Immature natural killer cell (primary cell): Measurements from ENCODE around the gene AP1G1. TPM values are rescaled to one million over a fixed set of nuclear protein-coding genes. Genes with fewer than 3 reads are reported as not detected.
"Not testable (repeated sequence)": the region's sequence is repeated elsewhere in the genome, so short reads cannot be mapped to it uniquely, and the experiment has no call there.

Source experiments
- DNase-seq, 3 donors: peaks; one replicate each; pipeline ENCODE4 v3.0.0; 2022; ENCODE audit warnings: mixed read lengths in 1 of 3
- H3K27ac Mint-ChIP-seq, 6 donors: one replicate each; pipeline ENCODE4 v1.8.0; 2020; ENCODE audit warnings: mixed read lengths in 6 of 6, mild to moderate bottlenecking in 5 of 6, inconsistent platforms in 4 of 6, moderate library complexity in 3 of 6
- H3K27me3 Mint-ChIP-seq, 3 donors: one replicate each; pipeline ENCODE4 v1.8.0; 2020 to 2021; ENCODE audit warnings: low read depth in 3 of 3, mild to moderate bottlenecking in 3 of 3, mixed read lengths in 3 of 3, moderate library complexity in 3 of 3, inconsistent platforms in 1 of 3
- H3K36me3 Mint-ChIP-seq, 3 donors: one replicate each; pipeline ENCODE4 v1.8.0; 2020; ENCODE audit warnings: mixed read lengths in 3 of 3, inconsistent platforms in 2 of 3, mild to moderate bottlenecking in 2 of 3
- H3K4me1 Mint-ChIP-seq, 2 donors: one replicate each; pipeline ENCODE4 v1.8.0; 2020; ENCODE audit warnings: inconsistent platforms in 2 of 2, mild to moderate bottlenecking in 2 of 2, mixed read lengths in 2 of 2, moderate library complexity in 1 of 2
- H3K4me3 Mint-ChIP-seq, 5 donors: one replicate each; pipeline ENCODE4 v1.8.0; 2020; ENCODE audit warnings: mild to moderate bottlenecking in 5 of 5, mixed read lengths in 5 of 5, inconsistent platforms in 3 of 5, moderate library complexity in 3 of 5
- H3K9me3 Mint-ChIP-seq, 6 donors: one replicate each; pipeline ENCODE4 v1.8.0; 2020; ENCODE audit warnings: mild to moderate bottlenecking in 6 of 6, mixed read lengths in 6 of 6, inconsistent platforms in 4 of 6, moderate library complexity in 3 of 6
- polyA plus RNA-seq, 3 donors: library from polyadenylated mRNA; unstranded; fragments of 300-500 nt; fragmentation: Illumina TruSeq; gene quantifications; one replicate each; pipeline ENCODE4 v1.2.3, GENCODE V29; 2021

The AP1G1 gene
- polyA plus RNA-seq, 3 donors from 2014 or later: 5.2 to 24.4 (median 5.2) TPM

DNA sequence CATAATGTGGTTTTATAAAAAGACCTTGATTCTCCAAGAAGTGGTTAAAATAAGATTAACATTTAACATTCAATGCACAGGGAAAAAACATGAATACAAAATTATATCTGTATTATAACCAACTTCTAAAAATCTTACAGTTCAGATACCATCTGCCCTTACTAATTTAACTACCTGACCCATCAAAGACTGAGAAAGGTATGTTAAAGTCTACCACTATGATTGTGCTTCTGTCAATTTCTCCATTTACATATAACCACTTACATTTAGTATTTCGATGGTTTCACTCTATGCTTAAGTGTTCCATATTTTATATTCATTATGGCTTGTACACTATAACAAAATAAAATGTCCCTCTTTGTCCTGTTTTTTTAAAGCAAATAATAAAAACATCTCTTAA lies 14.6 kb downstream of the AP1G1 start:
- H3K4me1 Mint-ChIP-seq: peaks cover 63 to 80% of the 10 kb centered on the region in 2 donors
- no peak overlapping the region for H3K4me3 Mint-ChIP-seq
- peaks cover 0 to 10% (median 4%) of the 10 kb centered on the region in 3 donors for H3K36me3 Mint-ChIP-seq
- no peaks in the 10 kb centered on the region for H3K9me3 Mint-ChIP-seq
- DNase-seq: no peak
- peaks cover 0 to 4% (median 0%) of the 10 kb centered on the region in 3 donors for H3K27me3 Mint-ChIP-seq
- H3K27ac Mint-ChIP-seq: no peak overlapping the region

DNA sequence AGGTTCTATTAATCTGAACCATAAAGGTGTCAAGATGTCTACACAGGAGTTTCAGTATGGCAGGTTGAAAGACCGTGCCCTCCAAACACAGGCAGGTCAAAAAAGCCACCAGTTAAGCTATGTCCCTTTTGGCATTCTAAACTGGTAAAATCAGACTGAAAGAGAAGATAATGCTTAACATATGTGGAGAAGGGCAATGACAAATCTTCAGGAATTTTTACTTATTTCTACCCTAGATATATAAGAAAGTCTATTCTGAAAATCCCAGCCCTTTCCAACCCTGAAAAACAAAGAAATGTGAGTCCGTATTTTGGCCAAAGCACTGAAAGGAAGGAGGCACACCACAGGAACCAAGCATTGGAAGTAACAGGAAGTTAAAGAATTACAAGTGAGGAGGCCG lies 16.5 kb downstream of the AP1G1 start:
- peak overlapping the region in 2 of 5 donors; percentile 2 to 4 for H3K4me3 Mint-ChIP-seq
- peaks cover 62 to 95% of the 10 kb centered on the region in 2 donors for H3K4me1 Mint-ChIP-seq
- no peaks in the 10 kb centered on the region for H3K9me3 Mint-ChIP-seq
- DNase-seq: no peak
- H3K27ac Mint-ChIP-seq: peak overlapping the region in 4 of 6 donors; percentile 6 to 73 (median 58)
- H3K36me3 Mint-ChIP-seq: peaks cover 3 to 20% (median 10%) of the 10 kb centered on the region in 3 donors
- H3K27me3 Mint-ChIP-seq: peaks cover 0 to 1% (median 0%) of the 10 kb centered on the region in 3 donors

DNA sequence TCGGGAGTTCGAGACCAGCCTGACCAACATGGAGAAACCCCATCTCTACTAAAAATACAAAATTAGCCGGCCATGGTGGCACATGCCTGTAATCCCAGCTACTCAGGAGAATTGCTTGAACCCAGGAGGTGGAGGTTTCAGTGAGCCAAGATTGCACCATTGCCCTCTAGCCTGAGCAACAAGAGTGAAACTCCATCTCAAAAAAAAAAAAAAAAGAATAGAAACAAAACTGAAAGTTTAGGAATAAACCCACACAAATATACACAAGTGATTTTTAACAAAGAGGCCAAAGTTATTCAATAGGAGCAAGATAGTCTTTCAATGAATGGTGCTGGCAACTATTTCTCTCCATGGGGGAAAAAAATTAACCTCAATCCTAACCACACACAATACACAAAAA lies 18.3 kb downstream of the AP1G1 start:
- Mint-ChIP-seq H3K36me3 (peaks cover 3 to 20% (median 10%) of the 10 kb centered on the region in 3 donors), H3K4me1 (peaks cover 47 to 77% of the 10 kb centered on the region in 2 donors), H3K4me3 (peak overlapping the region in 4 of 5 donors; percentile 23 to 66 (median 32)), H3K27ac (peak overlapping the region; percentile 18 to 79 (median 58))
- not testable (repeated sequence) for DNase-seq, H3K27me3 Mint-ChIP-seq, H3K9me3 Mint-ChIP-seq

DNA sequence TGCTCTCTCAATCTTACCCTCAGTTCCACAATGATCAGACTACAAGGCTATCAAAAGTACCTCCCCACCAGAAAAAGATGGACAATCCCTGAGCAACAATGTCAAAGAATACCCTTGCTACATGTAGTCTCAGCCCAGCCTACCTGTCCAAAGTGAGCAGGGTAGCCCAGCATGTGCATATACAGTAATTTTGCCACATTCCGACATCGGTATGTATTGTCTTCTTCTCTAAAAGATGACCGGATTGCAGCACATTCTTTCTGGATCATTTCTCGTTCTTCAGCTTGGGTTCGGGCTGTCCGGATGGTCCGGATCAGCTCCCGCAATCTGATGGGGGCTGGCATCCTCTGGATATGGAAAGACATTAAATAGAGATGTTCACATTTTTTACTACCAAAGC lies 19.5 kb downstream of the AP1G1 start:
- peak overlapping the region in 3 of 6 donors; percentile 6 to 24 (median 17) for H3K27ac Mint-ChIP-seq
- H3K36me3 Mint-ChIP-seq: peaks cover 3 to 20% (median 10%) of the 10 kb centered on the region in 3 donors
- no peak for DNase-seq
- peaks cover 0 to 1% (median 0%) of the 10 kb centered on the region in 3 donors for H3K27me3 Mint-ChIP-seq
- H3K4me3 Mint-ChIP-seq: no peak overlapping the region
- H3K4me1 Mint-ChIP-seq: peaks cover 42 to 69% of the 10 kb centered on the region in 2 donors
- no peaks in the 10 kb centered on the region for H3K9me3 Mint-ChIP-seq

DNA sequence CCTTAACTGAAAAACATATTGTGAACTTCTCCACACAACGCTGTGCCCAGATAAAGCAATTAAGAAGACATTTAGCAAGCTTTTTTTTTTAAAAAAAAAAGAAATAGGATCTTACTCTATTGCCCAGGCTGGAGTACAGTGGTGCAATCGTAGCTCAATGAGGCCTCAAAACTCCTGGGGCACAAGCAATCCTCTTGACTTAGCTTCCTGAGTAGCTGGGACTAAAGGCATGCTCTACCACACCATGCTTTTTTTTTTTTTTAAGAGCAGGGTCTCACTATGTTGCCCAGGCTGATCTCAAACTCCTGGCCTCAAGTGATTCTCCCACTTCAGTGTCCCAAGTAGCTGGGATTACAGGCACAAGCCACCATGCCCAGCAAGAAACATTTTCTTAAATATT lies 20.1 kb downstream of the AP1G1 start:
- peaks cover 0 to 1% (median 0%) of the 10 kb centered on the region in 3 donors for H3K27me3 Mint-ChIP-seq
- H3K4me3 Mint-ChIP-seq: no peak overlapping the region
- H3K9me3 Mint-ChIP-seq: no peaks in the 10 kb centered on the region
- H3K4me1 Mint-ChIP-seq: peaks cover 39 to 69% of the 10 kb centered on the region in 2 donors
- H3K27ac Mint-ChIP-seq: peak overlapping the region in 2 of 6 donors; percentile 11 to 26
- peaks cover 3 to 20% (median 10%) of the 10 kb centered on the region in 3 donors for H3K36me3 Mint-ChIP-seq
- no peak for DNase-seq

DNA sequence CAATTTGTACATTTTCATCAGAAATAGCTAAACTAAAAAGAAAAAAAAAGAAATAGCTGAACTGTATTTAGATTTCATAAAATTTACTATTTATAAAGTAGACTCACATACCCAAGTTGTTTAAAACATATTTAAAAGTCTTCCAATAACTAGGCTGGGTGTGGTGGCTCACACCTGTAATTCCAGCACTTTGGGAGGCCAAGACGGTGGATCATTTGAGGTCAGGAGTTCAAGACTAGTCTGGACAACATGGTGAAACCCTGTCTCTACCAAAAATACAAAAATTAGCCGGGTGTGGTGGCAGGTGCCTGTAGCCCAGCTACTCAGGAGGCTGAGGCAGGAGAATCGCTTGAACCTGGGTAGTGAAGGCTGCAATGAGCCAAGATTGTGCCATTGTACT lies 23.5 kb downstream of the AP1G1 start:
- peaks cover 3 to 14% (median 10%) of the 10 kb centered on the region in 3 donors for H3K36me3 Mint-ChIP-seq
- DNase-seq, H3K27ac Mint-ChIP-seq, H3K9me3 Mint-ChIP-seq, H3K4me3 Mint-ChIP-seq, H3K27me3 Mint-ChIP-seq: not testable (repeated sequence)
- peaks cover 20 to 62% of the 10 kb centered on the region in 2 donors for H3K4me1 Mint-ChIP-seq

DNA sequence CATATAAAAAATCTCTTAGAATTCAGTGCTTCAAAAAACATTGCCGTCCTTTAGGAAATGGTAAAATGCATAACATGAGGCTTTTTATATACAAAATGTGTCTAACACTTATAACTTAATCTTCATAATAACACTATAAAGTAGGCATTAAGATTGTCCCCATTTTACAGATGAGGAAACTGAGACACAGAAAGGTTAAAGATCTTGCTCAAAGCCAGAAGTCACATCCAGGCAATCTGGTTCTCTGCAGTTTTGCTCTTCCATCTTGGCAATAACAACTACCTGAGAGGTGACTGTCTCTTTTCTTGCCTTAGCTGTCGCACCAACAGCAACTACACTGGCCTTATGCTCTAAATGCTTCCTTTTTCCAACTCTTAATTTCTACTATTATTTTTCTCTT lies 24.5 kb downstream of the AP1G1 start:
- H3K27ac Mint-ChIP-seq: peak overlapping the region in 1 of 6 donors; percentile 29
- no peak overlapping the region for H3K4me3 Mint-ChIP-seq
- H3K9me3 Mint-ChIP-seq: no peaks in the 10 kb centered on the region
- H3K27me3 Mint-ChIP-seq: no peaks in the 10 kb centered on the region
- H3K36me3 Mint-ChIP-seq: peaks cover 3 to 10% (median 7%) of the 10 kb centered on the region in 3 donors
- H3K4me1 Mint-ChIP-seq: peaks cover 18 to 59% of the 10 kb centered on the region in 2 donors
- no peak for DNase-seq

DNA sequence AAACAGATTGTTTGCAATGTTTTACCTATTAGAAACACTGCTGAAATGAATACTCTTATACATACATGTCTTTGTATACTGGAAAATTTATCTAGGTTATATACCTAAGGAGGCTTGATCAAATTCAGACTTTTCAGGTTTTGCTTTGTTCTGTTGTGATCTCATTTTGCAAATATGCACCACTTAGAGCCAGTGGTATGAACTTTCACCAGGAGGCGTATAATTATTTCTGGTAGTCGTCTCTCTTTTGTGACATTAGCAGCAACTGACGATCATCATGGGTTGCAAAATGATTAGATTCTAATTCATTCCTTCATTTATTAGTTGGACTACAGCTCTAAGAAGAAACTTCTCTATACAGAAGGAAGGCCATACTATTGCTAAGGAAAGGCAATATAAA lies 26.9 kb downstream of the AP1G1 start:
- no peaks in the 10 kb centered on the region for H3K9me3 Mint-ChIP-seq
- peaks cover 0 to 3% (median 0%) of the 10 kb centered on the region in 3 donors for H3K36me3 Mint-ChIP-seq
- no peak overlapping the region for H3K4me3 Mint-ChIP-seq
- H3K27me3 Mint-ChIP-seq: peaks cover 0 to 2% (median 0%) of the 10 kb centered on the region in 3 donors
- H3K27ac Mint-ChIP-seq: peak overlapping the region in 1 of 6 donors; percentile 62
- peaks cover 25 to 57% of the 10 kb centered on the region in 2 donors for H3K4me1 Mint-ChIP-seq
- DNase-seq: no peak

DNA sequence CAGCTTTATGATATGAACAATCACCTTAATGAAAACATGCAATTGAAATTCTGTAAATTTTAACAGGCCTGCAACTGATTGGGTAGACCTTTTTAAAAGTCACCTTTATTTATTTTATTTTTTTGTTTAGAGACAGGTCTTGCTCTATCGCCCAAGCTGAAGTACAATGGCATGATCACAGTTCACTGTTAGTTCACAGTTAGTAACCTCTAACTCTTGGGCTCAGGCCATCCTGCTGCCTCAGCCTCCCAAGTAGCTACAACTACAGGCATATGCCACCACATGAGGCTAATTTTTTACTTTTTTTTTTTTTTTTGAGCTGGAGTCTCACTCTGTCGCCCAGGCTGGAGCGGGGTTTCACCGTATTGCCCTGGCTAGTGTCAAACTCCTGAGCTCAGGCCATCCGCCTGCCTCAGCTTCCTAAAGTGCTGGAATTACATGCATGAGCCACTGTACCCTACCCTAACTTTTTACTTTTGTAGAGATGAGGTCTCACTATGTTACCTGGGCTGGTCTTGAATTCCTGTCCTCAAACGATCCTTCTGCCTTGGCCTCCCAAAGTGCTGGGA lies 28.0 kb downstream of the AP1G1 start:
- Mint-ChIP-seq H3K27me3 (peaks cover 0 to 2% (median 0%) of the 10 kb centered on the region in 3 donors), H3K4me1 (peaks cover 32 to 68% of the 10 kb centered on the region in 2 donors), H3K4me3 (no peak overlapping the region), H3K9me3 (no peaks in the 10 kb centered on the region), H3K36me3 (peaks cover 0 to 3% (median 0%) of the 10 kb centered on the region in 3 donors), H3K27ac (peak overlapping the region in 1 of 6 donors; percentile 37)
- DNase-seq: no peak

DNA sequence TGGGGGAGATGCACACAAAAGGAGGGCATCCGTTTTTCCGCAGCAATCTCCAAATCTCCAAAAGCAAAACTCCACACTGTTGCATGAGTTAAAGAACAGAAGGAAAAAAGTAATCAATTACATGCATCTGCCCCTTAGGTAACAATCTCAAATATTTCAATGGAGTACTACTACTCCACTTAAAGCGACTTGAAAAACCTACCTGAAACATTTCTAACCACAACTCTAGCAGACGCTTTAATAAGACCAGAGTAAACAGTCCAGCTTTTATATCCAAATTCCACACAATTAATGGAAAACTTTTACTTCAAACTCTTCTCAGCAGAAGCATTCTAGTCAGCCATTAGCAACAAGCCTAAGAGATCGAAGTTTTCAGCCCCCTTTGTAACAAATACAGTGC lies 29.9 kb downstream of the AP1G1 start:
- Mint-ChIP-seq H3K27me3 (peaks cover 0 to 2% (median 0%) of the 10 kb centered on the region in 3 donors), H3K4me3 (no peak overlapping the region), H3K9me3 (no peaks in the 10 kb centered on the region), H3K27ac (peak overlapping the region in 1 of 6 donors; percentile 38), H3K36me3 (peaks cover 0 to 3% (median 0%) of the 10 kb centered on the region in 3 donors), H3K4me1 (peaks cover 34 to 62% of the 10 kb centered on the region in 2 donors)
- DNase-seq: no peak

DNA sequence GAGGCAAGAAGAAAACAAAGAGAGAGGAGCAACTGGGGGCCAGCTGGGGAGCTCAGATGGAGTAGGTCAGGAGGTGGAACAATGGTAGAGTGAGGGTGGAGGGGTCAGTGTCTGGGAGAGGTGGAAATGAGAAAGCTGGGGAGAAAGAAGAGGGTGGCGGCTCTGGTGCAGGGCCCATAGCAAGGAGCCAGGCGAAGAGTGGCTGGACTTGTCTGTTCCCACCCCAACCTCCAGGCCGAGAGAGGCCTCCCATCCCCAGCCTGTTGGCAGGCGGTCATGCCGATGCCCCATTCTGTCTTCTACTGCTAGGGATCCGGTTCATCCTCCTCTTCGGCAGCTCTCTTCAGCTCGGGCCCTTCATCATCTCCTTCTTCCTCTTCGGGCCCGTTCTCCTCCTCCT lies 31.3 kb downstream of the AP1G1 start:
- Mint-ChIP-seq H3K4me3 (no peak overlapping the region), H3K9me3 (no peaks in the 10 kb centered on the region), H3K27me3 (peaks cover 0 to 2% (median 0%) of the 10 kb centered on the region in 3 donors), H3K4me1 (peaks cover 34 to 50% of the 10 kb centered on the region in 2 donors), H3K36me3 (peaks cover 0 to 3% (median 0%) of the 10 kb centered on the region in 3 donors), H3K27ac (no peak overlapping the region)
- no peak for DNase-seq

DNA sequence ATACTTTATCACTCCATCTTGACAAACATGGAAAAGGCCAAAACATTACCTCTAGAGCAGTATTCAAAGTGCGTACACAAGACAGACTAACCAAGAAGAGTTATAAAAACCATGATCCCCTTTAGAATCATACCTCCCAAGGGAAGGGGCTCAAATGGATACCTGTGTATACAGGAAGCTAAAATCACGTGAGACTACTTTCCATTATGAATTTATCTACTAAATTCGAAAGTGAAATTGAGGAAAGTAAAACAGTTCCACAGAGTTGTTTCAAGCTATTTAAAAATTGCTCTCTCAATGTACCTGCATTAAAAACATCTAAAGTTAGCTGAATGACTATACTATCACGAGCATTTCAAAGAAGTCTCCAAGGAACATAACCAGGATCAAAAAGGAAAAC lies 32.7 kb downstream of the AP1G1 start:
- Mint-ChIP-seq H3K27me3 (peaks cover 0 to 2% (median 0%) of the 10 kb centered on the region in 3 donors), H3K4me1 (peaks cover 28 to 42% of the 10 kb centered on the region in 2 donors), H3K4me3 (no peak overlapping the region), H3K9me3 (no peaks in the 10 kb centered on the region), H3K36me3 (peaks cover 0 to 11% (median 0%) of the 10 kb centered on the region in 3 donors), H3K27ac (peak overlapping the region; percentile 14 to 70 (median 52))
- DNase-seq: no peak

DNA sequence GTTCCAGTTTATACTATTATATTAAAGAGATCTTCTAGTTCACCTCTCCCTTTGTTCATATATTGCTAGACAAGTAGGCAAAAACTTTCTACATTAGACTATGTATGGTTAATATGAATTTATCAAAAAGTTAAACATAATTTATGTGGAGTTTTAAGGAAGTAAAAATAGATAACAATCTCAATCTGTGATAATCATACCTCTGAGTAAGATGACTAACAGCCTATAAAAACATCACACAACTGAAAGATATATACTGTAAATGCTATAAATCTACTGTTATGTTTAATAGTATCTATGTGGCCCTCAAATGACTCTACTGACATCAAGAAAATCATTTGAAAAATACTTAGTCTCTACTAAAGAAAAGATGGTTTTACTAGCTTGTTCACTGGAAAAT lies 37.1 kb downstream of the AP1G1 start:
- no peaks in the 10 kb centered on the region for H3K9me3 Mint-ChIP-seq
- H3K27ac Mint-ChIP-seq: peak overlapping the region in 1 of 6 donors; percentile 34
- no peak overlapping the region for H3K4me3 Mint-ChIP-seq
- DNase-seq: no peak
- no peaks in the 10 kb centered on the region for H3K27me3 Mint-ChIP-seq
- peaks cover 4 to 30% (median 9%) of the 10 kb centered on the region in 3 donors for H3K36me3 Mint-ChIP-seq
- H3K4me1 Mint-ChIP-seq: peaks cover 10 to 27% of the 10 kb centered on the region in 2 donors

DNA sequence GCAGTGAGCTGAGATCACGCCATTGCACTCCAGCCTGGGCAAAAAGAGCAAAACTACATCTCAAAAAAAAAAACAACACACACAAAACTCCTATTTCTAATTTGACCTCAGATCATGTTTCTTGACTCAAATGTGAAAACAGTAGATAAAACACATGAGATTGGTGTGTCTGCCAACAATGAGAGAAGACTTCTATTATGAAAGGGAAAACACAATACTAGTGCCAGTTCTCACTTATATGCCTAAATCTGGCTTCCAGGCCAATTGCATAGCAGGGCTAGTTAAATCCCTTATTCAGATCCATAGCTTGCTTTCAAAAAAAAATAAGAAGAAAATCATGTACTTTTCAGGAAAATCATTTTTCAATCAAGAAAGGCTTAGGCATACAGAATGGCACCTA lies 39.4 kb downstream of the AP1G1 start:
- peak overlapping the region in 2 of 6 donors; percentile 16 to 47 for H3K27ac Mint-ChIP-seq
- no peaks in the 10 kb centered on the region for H3K27me3 Mint-ChIP-seq
- DNase-seq: no peak
- peaks cover 4 to 31% (median 9%) of the 10 kb centered on the region in 3 donors for H3K36me3 Mint-ChIP-seq
- peaks cover 0 to 23% of the 10 kb centered on the region in 2 donors for H3K4me1 Mint-ChIP-seq
- H3K4me3 Mint-ChIP-seq: no peak overlapping the region
- H3K9me3 Mint-ChIP-seq: no peaks in the 10 kb centered on the region
